Bone marrow (tissue), 2 donors: ENCODE results near the gene CD58.
"Not testable (repeated sequence)": the region's sequence is repeated elsewhere in the genome, so short reads cannot be mapped to it uniquely, and the experiment has no call there.

ENCODE experiments used
- DNase-seq, 2 donors: peaks; one replicate each; lab custom pipeline; 2025; lab: John Stamatoyannopoulos, UW

CD58 gene

DNA sequence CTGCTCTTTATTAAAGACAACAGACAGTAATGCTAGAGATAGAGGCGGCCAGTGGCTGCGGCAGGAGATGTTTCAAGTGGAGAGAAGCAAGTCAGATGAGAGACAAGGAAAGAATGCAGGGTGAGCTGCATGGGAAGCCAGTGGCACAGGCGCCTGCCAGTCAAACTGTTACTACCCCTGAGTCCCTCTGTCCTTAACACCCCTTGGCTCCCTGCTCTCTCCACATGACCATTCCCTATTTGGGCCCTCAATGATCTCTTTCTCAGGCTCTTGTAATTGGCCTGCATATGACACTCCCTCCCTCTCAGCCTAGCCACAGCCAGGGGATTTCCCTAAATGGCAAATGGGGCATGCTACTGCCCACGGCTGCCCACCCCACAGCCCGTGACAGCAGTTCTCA is 22.6 kb upstream of the CD58 start:
- not testable (repeated sequence) for DNase-seq

- DNase-seq: not testable (repeated sequence)
Measured at GRCh38 chr1:116591951-116592605, 21.3 kb upstream of the CD58 start.

- DNase-seq: not testable (repeated sequence)
Measured at GRCh38 chr1:116591006-116591950, 20.5 kb upstream of the CD58 start.

- DNase-seq: not testable (repeated sequence)
Measured at GRCh38 chr1:116590359-116591005, 19.7 kb upstream of the CD58 start.

DNA sequence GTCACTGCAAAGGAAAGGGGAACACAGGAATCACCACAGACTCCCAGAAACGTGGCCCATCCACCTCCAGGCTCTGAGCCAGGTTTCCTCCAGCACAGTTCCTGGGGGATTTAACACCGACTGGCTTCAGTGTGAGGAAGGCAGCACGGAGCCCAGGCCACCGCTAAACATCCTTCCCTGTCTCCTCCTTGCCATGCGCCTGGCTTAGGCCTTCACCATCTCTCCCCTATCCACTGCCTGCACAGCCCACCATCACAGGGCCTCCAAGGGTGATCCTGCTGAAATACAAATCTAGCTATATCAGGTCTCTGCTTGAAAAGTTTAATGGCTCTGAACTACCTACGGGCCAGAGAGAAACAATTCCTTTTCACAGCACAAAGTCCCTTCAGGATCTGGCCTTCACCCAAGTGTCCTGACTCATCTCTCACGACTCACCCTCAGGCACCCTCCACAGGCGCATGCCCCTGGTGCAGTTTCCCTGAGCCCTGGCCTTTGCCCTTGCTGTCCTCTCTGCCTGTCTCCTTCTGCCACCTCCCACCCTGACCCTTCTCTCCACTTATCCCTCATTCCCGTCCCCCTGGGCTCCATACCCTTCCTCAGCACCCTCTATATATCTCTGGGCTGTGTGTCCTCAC is 18.4 kb upstream of the CD58 start:
- DNase-seq: not testable (repeated sequence)

DNA sequence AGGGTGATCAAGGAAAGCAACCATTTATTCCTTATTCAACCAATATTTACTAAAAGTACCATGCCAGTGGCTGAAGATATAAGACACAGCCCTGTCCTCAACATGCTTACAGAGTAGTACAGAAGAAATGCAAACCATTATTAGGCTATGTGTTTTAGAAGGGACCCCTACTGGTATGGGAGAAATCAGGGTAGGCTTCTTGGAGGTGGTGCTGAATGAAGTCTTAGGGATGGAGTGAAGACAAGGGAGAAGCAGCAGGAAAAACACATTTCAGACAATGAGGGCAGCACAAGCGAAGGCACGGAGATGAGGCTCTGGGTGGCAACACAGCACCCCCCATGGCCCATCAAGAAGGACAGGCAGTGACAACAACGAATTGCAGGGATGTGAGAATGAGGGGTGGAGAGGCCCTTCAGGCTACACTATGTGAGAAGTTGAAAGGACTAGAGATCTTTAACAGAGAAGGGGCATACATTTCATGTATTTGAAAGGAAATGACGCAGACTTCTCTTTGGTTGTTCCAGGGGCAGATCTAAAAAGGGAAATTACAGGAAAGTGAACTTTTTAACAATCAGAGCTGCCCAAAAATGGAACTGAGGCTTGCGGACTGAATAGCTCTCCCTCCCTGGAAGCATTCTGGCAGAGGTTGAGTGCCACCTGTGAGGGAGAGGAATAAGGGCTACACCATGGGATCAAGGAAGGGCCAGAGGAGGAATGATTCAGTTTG is 16.8 kb upstream of the CD58 start:
- peak in 1 of 2 donors; percentile 11 for DNase-seq

DNA sequence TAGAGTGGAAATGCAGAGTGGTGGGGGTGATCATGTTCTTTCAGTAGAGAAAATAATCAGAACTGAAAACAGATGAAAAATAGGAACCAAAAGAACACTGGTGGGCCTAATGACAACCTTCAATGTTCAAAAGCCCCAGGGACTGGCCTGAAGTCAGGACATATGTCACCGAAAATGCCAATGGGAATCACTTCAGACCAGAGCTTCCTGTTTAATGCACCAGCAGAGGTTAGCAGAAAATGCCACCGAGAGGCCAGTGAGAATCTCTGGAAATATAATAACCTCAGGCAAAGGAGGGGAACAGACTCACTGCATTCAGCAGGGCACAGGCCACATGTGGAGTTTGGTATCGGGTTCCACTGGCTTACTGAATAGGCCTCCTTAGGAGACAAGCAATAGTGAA is 15.9 kb upstream of the CD58 start:
- DNase-seq: no peak

GRCh38 chr1:116585886-116586285 is 15.1 kb upstream of the CD58 start:
- DNase-seq: no peak

GRCh38 chr1:116581323-116581885 is 10.6 kb upstream of the CD58 start:
- no peak for DNase-seq

- no peak for DNase-seq
Measured at GRCh38 chr1:116580446-116581322, 9.9 kb upstream of the CD58 start.

DNA sequence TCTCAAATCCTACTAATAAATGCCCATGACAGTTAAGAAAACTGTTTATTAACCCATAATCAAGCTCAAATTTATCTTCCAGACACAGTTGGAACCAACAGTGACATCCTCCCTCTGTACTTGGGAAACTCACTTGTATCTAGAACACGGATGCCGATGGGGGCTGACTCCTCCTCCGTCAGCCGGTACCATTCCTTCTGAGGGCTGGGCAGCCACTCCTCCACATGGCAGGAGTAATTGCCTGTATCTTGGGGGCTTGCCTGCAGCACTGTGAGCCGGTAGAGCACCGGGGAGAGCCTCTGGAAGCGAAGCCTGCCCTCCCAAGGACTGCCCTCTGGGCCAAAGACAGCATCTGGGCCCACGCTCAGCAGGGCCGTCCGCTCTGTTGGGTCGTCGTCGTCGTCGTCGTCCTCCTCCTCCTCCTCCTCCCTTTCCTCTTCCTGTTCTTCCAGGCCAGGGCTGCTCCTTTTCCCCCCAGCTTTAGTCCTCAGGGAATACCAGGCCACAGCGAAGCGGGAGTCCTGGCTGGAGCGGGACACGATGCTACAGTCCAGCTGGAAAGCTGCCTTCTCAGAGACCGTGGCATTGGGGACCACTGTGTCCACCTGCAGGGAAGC is 8.5 kb upstream of the CD58 start:
- no peak for DNase-seq

DNA sequence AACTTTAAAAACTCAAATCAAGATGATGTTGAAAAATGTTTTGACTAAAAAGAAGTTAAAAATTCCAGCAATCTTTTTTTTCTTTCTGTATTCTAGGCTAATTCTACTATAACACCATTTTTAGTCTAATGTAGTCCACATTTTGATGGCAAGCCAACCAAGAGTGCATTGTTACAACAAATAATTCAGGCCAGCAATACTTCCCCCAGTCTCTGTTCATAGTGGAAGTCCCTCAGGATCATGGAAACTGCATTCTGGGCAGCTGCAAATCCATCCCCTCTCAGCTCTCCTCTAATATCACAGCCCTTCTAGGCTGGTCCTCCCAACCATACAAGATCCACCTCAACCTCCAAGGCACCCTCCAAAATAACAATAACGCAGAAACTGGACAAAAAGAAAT is 7.8 kb upstream of the CD58 start:
- no peak for DNase-seq

- no peak for DNase-seq
Measured at GRCh38 chr1:116577759-116578314, 7.0 kb upstream of the CD58 start.

- peak in 1 of 2 donors; percentile 30 for DNase-seq
Measured at GRCh38 chr1:116574581-116575291, 3.9 kb upstream of the CD58 start.

DNA sequence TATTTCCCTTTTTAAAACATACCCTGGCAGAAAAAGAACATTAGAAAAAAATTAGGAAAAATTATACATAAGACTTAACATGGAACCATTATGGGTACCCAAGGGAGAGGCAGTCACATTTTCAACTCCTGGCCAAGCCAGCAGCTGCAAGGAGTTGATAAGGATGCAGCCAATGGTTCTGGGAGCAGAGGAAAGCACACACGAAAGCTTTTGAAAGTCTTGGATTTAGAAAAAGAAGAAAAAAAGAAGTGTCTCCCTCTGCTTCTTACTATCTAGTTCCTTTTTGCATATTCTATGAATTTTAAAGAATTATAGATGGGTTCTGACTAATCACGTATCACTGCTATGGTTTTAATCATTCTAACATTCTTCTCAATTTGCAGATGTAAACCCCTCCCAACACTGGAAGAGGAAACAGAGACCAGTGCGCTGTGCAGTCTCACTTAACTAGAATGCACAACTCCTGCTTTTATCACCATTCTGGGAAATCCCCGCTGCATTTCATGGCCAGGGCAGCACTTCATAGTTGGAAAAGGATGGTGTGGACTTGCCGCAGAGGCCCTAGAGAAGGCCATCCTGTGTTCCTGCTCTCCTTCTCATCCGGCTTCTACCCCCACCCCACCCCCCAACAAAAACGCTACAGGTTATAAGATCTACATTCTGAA is 2.7 kb upstream of the CD58 start:
- DNase-seq: no peak

GRCh38 chr1:116572771-116573430 is 2.1 kb upstream of the CD58 start:
- DNase-seq: no peak

GRCh38 chr1:116572099-116572498 is 1.3 kb upstream of the CD58 start:
- no peak for DNase-seq
